H1 (cell line): Measurements from ENCODE around the gene PDYN.

ENCODE experiments used
- BRCA1 ChIP-seq: IDR thresholded peaks from 2 replicates; pipeline ENCODE4 v1.6.1; 2012; ENCODE audit warnings: low read depth, low read length, improper control_type of control experiment
- CHD2 ChIP-seq: IDR thresholded peaks from 2 replicates; pipeline ENCODE4 v1.6.1; 2012; ENCODE audit warnings: low read length, improper control_type of control experiment
- CTCF ChIP-seq, 3 experiments: IDR thresholded peaks; 1 replicate in 2 of 3; 2 replicates in 1 of 3; pipeline versions ENCODE4 v1.5.1 to v1.6.1; 2011; ENCODE audit warnings: low read length in 3 of 3, mild to moderate bottlenecking in 3 of 3, inconsistent platforms in 2 of 3, low read depth in 1 of 3, moderate library complexity in 1 of 3; ENCODE audit not compliant: insufficient read depth in 1 of 3; ENCODE audit errors: control extremely low read depth in 1 of 3
- EZH2 ChIP-seq: fragments of 200-600 bp; sonication (generic); IDR thresholded peaks from 2 replicates; pipeline ENCODE4 v1.7.1; 2012; ENCODE audit warnings: low read depth, mild to moderate bottlenecking, moderate library complexity, low read length, inconsistent platforms; ENCODE audit not compliant: severe bottlenecking
- POLR2A ChIP-seq, 2 experiments: IDR thresholded peaks; 1 replicate in 1 of 2; 2 replicates in 1 of 2; pipeline ENCODE4 v1.6.1; 2011; ENCODE audit warnings: low read depth in 2 of 2, low read length in 2 of 2, mild to moderate bottlenecking in 2 of 2; ENCODE audit errors: control extremely low read depth in 1 of 2
- TEAD4 ChIP-seq: IDR thresholded peaks from 2 replicates; pipeline ENCODE4 v1.6.1; 2012; ENCODE audit warnings: low read depth, low read length, inconsistent platforms, mixed read lengths

- no peak for TF ChIP-seq CTCF (IDR thresholded peaks at IDR 0.05; ENCODE audit: control extremely low read depth in 1 of 3, insufficient read depth in 1 of 3, low read depth in 1 of 3, low read length in 3 of 3)
- TF ChIP-seq EZH2: no peak
- TF ChIP-seq BRCA1: no peak
- TF ChIP-seq TEAD4: no peak
- no peak for TF ChIP-seq CHD2
- no peak for TF ChIP-seq POLR2A (IDR thresholded peaks at IDR 0.05; ENCODE audit: control extremely low read depth in 1 of 2, low read depth in 2 of 2, low read length in 2 of 2)
These were observed 20.0 kb downstream of the PDYN start for GRCh38 chr20:1973601-1974440.
